HepG2 (cell line): ENCODE results near the gene SP5. TPM values are rescaled to one million over a fixed set of nuclear protein-coding genes. Genes with fewer than 3 reads are reported as not detected.

ENCODE experiments used
- ATAD3A ChIP-seq: sonication (generic); formaldehyde crosslinking; IDR thresholded peaks from 2 replicates; pipeline ENCODE4 v1.4.0; 2020; ENCODE audit warnings: missing genetic modification reagents
- FOXM1 ChIP-seq: sonication (generic); formaldehyde crosslinking; IDR thresholded peaks from 2 replicates; pipeline ENCODE4 v1.5.0; 2020; ENCODE audit warnings: missing genetic modification reagents
- GFI1 ChIP-seq: sonication (generic); formaldehyde crosslinking; IDR thresholded peaks from 2 replicates; pipeline ENCODE4 v1.5.0; 2020; ENCODE audit warnings: missing genetic modification reagents, mild to moderate bottlenecking, borderline replicate concordance
- HNF1A ChIP-seq, 2 experiments: sonication (generic) in 1 of 2; formaldehyde crosslinking in 1 of 2; IDR thresholded peaks; 2 replicates each; pipeline versions ENCODE4 v1.4.0 to v1.6.1; 2016 to 2020; ENCODE audit warnings: borderline replicate concordance in 1 of 2, low read depth in 1 of 2, mild to moderate bottlenecking in 1 of 2, missing genetic modification reagents in 1 of 2
- KAT7 ChIP-seq: IDR thresholded peaks from 2 replicates; pipeline ENCODE4 v1.6.1; 2018; ENCODE audit warnings: borderline replicate concordance, missing compliant biosample characterization
- MED8 ChIP-seq: sonication (generic); formaldehyde crosslinking; IDR thresholded peaks from 2 replicates; pipeline ENCODE4 v1.8.1; 2023; ENCODE audit warnings: mild to moderate bottlenecking, missing genetic modification reagents; ENCODE audit not compliant: insufficient replicate concordance
- NFRKB ChIP-seq: fragments of 450-650 bp; IDR thresholded peaks from 2 replicates; pipeline ENCODE4 v1.6.1; 2017
- NPAS2 ChIP-seq: sonication (generic); formaldehyde crosslinking; IDR thresholded peaks from 2 replicates; pipeline ENCODE4 v1.8.0; 2022; ENCODE audit warnings: mild to moderate bottlenecking, missing genetic modification reagents, borderline replicate concordance
- ONECUT2 ChIP-seq: sonication (generic); formaldehyde crosslinking; IDR thresholded peaks from 2 replicates; pipeline ENCODE4 v1.4.0; 2020; ENCODE audit warnings: missing genetic modification reagents
- PRMT3 ChIP-seq: sonication (generic); formaldehyde crosslinking; IDR thresholded peaks from 2 replicates; pipeline ENCODE4 v1.8.1; 2022; ENCODE audit warnings: low read depth, mild to moderate bottlenecking, moderate library complexity, missing genetic modification reagents, borderline replicate concordance
- PTBP1 ChIP-seq: fragments of 200-400 bp; formaldehyde crosslinking; IDR thresholded peaks from 2 replicates; pipeline ENCODE4 v1.6.1; 2018; ENCODE audit warnings: low read length, low read depth; ENCODE audit not compliant: poor library complexity, severe bottlenecking
- RARG ChIP-seq: sonication (generic); formaldehyde crosslinking; IDR thresholded peaks from 2 replicates; pipeline ENCODE4 v1.4.0; 2020; ENCODE audit warnings: low read depth, mild to moderate bottlenecking, missing genetic modification reagents
- REXO4 ChIP-seq: sonication (generic); formaldehyde crosslinking; IDR thresholded peaks from 2 replicates; pipeline ENCODE4 v1.8.0; 2022; ENCODE audit warnings: missing genetic modification reagents, mild to moderate bottlenecking, borderline replicate concordance
- THAP11 ChIP-seq: IDR thresholded peaks from 2 replicates; pipeline ENCODE4 v1.6.1; 2016; ENCODE audit warnings: missing biosample characterization, missing genetic modification reagents
- XRCC5 ChIP-seq: fragments of 200-400 bp; formaldehyde crosslinking; optimal IDR thresholded peaks from 2 replicates; pipeline ENCODE3; 2017; ENCODE audit warnings: mild to moderate bottlenecking, low read length
- ZBTB3 ChIP-seq: sonication (generic); formaldehyde crosslinking; IDR thresholded peaks from 2 replicates; pipeline ENCODE4 v1.4.0; 2020; ENCODE audit warnings: low read depth, mild to moderate bottlenecking, moderate library complexity, missing genetic modification reagents, borderline replicate concordance
- ZBTB39 ChIP-seq: sonication (generic); formaldehyde crosslinking; IDR thresholded peaks from 2 replicates; pipeline ENCODE4 v1.5.0; 2020; ENCODE audit warnings: missing genetic modification reagents
- ZNF629 ChIP-seq: sonication (generic); formaldehyde crosslinking; conservative IDR thresholded peaks from 2 replicates; pipeline ENCODE4 v1.5.0; 2020; ENCODE audit warnings: missing genetic modification reagents
- ZNF775 ChIP-seq: sonication (generic); formaldehyde crosslinking; IDR thresholded peaks from 2 replicates; pipeline ENCODE4 v1.4.0; 2020; ENCODE audit warnings: missing genetic modification reagents, mild to moderate bottlenecking, moderate library complexity, borderline replicate concordance
- ZNF788 ChIP-seq: sonication (generic); formaldehyde crosslinking; IDR thresholded peaks from 2 replicates; pipeline ENCODE4 v1.5.0; 2020; ENCODE audit warnings: mild to moderate bottlenecking, missing genetic modification reagents, borderline replicate concordance
- polyA plus RNA-seq, 8 experiments: library from polyadenylated mRNA; depleted of rRNA in 3 of 8; stranded (reverse) in 7 of 8; unstranded in 1 of 8; fragments of >200 nt; fragmentation: Illumina TruSeq in 4 of 8; extraction: Trizol in 4 of 8; gene quantifications; 2 replicates each; pipeline versions ENCODE4 v1.2.1 to v1.2.3, GENCODE V29; 2011 to 2016; ENCODE audit warnings: low read depth in 4 of 8, missing spikeins in 1 of 8, mixed read lengths in 1 of 8; ENCODE audit not compliant: insufficient read depth in 1 of 8
- total RNA-seq, 5 experiments: library from RNA; depleted of rRNA; stranded (reverse); fragments of >200 nt; fragmentation: Illumina TruSeq; extraction: Trizol; gene quantifications; 2 replicates each; pipeline ENCODE4 v1.2.3, GENCODE V29; 2016; ENCODE audit warnings: low read depth in 1 of 5
- TF ChIP-seq, protein P1 (sequence below): sonication (generic); formaldehyde crosslinking; conservative IDR thresholded peaks from 2 replicates; pipeline ENCODE4 v1.5.0; 2020; ENCODE audit warnings: missing genetic modification reagents

SP5 gene
- total and polyA plus RNA-seq, 2 of the 13 experiments (the other 11 are each of a cell fraction or from before 2014, with no cell fraction given) = 50.8 to 119 TPM

- no peak for TF ChIP-seq PTBP1
- no peak for TF ChIP-seq ONECUT2 (CRISPR knock-in tag)
- no peak for TF ChIP-seq THAP11 (CRISPR knock-in tag)
- no peak for TF ChIP-seq PRMT3 (CRISPR knock-in tag)
- TF ChIP-seq FOXM1 (CRISPR knock-in tag) = no peak
- TF ChIP-seq KAT7 (CRISPR knock-in tag) = peak; percentile 29; the same call in 1 of the 2 replicates
- no peak for TF ChIP-seq ZNF775
- no peak for TF ChIP-seq ZBTB3
- peak; percentile 64 for TF ChIP-seq MED8 (CRISPR knock-in tag)
- TF ChIP-seq XRCC5 = no peak
- TF ChIP-seq ATAD3A (CRISPR knock-in tag) = no peak
- TF ChIP-seq GFI1 (CRISPR knock-in tag) = no peak; the same call in 1 of the 2 replicates
- TF ChIP-seq NFRKB = no peak
- peak; percentile 83; the same call in 1 of the 2 replicates for TF ChIP-seq NPAS2
- TF ChIP-seq, protein P1, sequence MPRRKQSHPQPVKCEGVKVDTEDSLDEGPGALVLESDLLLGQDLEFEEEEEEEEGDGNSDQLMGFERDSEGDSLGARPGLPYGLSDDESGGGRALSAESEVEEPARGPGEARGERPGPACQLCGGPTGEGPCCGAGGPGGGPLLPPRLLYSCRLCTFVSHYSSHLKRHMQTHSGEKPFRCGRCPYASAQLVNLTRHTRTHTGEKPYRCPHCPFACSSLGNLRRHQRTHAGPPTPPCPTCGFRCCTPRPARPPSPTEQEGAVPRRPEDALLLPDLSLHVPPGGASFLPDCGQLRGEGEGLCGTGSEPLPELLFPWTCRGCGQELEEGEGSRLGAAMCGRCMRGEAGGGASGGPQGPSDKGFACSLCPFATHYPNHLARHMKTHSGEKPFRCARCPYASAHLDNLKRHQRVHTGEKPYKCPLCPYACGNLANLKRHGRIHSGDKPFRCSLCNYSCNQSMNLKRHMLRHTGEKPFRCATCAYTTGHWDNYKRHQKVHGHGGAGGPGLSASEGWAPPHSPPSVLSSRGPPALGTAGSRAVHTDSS (CRISPR knock-in tag) = no peak
- no peak for TF ChIP-seq HNF1A (IDR thresholded peaks at IDR 0.05; ENCODE audit: low read depth)
- no peak for TF ChIP-seq HNF1A (CRISPR knock-in tag; IDR thresholded peaks at IDR 0.05; ENCODE audit: borderline replicate concordance)
- TF ChIP-seq REXO4 (CRISPR knock-in tag) = no peak
- no peak for TF ChIP-seq ZBTB39 (CRISPR knock-in tag)
- TF ChIP-seq ZNF629 = peak; percentile 12; the same call in 1 of the 2 replicates
- TF ChIP-seq RARG (CRISPR knock-in tag) = no peak; the same call in 1 of the 2 replicates
- TF ChIP-seq ZNF788 = no peak; the same call in 1 of the 2 replicates
Observed at GRCh38 chr2:170713543-170714380, 1.4 kb upstream of the SP5 start (continued).
